HG02938 (cell line): ENCODE results near the gene CXXC5.

Experiments
- ATAC-seq: cut with Tn5 transposase; IDR thresholded peaks from one replicate; pipeline ENCODE4 v1.9.1; 2021; ENCODE audit warnings: mild to moderate bottlenecking, moderate library complexity; ENCODE audit not compliant: unreplicated experiment

Gene CXXC5

DNA sequence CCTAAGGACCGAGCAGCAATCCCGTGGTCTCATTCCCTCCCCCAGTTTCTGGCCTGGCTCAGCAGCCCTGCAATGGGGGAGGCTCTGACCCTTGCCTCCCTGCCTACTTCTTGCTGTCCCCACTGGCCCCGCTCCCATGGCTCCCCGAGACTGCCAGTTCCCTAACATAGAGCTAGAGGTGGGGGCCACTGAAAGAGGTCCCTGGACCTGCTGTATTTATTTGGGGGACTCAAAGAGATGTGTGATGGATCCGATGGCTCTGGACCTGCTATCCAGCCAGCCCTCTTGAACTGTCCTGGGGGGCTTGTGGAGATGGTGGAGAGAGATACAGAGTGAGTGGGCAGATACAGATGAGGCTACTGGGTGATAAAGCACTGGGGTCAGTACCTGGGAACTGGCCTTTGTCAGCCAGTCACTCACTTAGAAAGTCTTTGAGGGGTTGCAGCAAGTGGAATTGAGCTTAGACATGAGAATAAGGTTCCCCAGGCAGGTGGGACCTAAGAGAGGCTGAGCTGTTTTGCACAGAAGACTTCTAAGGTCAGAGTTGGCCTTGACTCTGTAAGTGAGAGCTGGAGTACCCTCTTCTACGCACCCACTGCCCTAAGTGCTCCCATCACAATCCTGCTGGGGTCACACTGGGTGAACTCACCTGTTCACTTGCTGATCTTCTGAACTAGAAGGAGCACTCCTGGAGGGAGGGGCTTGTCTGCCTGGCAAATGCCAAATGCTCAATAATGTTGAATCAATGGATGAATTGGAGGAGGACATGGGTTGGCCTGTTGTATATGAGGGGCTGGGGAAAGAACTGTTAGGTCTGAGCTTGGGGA is 42.9 kb downstream of the CXXC5 start:
- ATAC-seq, result no peak

DNA sequence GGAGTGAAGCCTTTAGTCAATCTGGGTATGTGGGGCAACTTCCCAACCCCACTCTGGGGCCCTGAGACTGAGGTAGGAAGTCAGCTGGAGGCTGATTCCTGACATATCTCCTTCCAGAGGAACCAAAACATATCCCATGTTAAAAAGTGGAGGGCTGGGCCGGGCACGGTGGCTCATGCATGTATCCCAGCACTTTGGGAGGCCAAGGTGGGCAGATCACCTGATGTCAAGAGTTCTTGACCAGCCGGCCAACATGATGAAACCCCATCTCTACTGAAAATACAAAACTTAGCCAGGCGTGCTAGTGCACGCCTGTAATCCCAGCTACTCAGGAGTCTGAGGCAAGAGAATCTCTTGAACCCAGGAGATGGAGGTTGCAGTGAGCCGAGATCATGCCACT is 44.0 kb downstream of the CXXC5 start:
- ATAC-seq, result no peak

DNA sequence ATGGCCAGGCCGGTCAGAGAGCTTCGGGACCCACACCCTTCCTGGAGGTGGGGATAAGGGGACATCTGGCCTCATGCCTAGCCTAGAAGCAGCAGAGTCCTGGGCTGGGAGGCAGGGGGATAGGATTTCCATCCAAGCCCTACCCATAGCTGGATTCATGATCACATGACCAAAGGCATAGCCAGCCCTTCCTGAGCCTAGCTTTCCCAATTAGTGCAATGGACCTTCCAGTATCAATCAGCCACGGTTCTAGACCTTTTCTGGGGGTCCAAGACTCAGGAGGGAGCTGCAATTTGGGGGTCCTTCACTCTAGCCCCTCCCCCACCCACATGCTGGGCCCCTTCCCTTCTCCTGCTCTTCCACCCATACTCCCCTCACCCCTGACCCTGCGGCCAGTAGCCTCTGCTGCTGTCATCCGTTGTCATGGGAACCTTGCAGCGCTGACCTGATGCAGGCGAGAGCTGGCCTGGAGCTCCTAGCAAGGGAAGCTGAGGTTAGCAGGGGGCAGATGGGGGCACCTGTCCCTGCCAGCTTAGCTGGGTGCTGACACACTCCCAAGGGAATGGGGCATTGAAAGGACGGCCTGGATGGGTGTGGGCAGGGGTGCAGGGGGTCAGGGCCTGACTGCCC is 44.6 kb downstream of the CXXC5 start:
- ATAC-seq, result no peak

DNA sequence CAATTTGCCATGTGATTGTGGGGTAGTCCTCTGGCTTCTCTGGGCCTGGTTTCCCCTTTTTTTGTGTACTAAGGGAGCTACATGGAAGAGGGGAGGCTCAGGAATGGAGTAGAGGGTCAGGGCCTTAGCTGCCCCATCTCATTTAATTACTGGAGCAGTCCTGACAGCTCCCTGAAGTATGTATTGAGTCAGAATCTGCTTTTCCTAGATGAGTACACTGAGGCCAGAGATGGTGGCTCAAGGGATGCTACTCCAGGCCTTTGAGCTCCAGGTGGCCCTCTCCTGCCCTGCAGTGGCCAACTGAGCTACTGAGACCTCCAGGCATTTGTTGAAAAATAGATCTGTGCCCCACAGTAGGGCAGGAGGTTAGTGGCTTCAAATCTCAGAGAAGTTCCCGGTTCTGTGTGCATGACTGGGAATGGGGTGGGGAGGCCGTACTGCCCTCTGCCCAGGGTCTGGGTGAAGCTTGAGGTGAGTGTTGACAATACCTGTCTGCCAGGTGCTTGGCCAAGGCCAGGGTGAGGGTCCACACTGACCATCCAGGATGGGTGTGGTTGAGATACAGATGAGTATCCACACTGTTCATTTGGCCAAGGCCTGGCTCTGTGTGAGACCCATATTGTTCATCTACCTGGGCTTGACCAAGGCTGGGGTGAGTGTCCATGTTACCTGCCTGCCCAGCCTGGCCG is 45.7 kb downstream of the CXXC5 start:
- ATAC-seq, result no peak

DNA sequence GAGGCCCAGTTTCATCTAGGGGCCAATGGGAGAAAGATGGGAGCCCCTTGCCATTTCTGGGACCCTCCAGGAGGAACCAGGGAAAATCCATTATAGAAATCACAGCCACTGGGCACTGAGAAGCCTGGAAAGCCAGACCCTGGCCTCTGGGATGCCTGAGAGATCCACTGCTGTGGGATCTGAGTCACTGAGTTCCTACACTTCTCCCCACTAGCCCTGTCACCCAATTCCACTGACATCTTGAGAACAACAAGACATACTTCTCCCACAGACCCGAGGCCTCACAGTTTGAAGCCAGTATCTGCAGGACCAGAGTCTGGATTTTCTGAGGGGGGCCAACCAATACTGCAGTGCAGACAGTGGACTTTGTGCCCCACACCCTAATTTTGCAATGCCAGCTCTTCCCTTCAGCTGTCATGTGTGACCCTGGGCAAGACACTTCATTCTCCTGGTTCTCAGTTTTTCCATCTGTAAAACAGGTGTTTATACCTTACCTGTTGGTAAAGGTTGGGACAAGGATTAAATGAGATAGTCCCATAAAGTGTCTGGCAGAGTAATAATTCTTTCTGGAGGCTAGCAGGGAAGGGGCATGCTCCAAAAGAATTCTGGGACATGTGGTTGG is 46.5 kb downstream of the CXXC5 start:
- ATAC-seq, result no peak

DNA sequence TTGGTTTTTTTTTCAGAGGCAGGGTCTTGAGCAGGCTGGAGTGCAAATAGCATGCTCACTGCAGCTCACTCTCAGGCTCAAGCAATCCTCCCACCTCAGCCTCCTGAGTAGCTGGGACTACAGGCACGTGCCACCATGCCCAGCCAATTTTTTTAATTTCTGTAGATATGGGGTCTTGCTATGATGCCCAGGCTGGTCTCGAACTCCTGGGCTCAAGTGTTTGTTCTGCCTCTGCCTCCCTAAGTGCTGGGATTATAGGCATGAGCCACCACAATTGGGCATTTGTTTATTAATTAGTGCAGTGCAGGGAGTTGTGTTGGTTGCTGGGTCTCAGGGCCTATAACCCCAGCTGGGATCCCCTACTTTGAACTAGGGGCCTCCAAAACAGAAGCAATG is 47.0 kb downstream of the CXXC5 start:
- no peak for ATAC-seq

DNA sequence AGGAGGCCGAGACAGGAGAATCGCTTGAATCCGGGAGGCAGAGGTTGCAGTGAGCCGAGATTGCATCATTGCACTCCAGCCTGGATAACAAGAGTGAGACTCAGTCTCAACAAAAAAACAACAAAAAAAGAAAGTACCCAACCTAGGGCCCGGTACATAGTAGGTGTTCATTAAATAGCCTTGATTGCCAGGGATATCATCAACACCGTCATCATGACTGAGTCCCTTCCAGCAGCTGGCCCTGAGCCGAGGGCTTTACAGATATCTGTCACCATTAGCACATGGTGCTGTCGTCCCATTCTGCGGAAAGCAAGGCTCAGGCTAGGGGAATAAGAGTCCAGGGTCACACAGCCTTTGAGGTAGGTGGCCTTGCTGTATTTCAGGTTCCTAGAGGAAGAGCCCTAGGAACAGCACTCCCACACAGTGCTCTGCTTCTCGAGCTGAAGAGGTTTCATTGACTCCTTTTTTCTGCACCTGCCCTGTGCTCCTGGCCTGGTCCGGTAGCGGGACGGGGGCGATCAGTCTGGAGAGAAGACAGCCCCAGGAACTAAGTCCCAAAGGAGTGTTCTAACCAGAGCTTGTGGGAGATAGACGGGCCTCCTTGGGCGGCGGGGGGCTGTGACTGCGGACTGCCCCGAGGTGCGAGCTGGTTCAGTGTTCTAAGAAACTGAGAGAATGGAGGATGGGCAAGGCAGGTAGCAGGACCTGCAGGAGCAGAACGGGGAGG is 48.2 kb downstream of the CXXC5 start:
- no peak for ATAC-seq

DNA sequence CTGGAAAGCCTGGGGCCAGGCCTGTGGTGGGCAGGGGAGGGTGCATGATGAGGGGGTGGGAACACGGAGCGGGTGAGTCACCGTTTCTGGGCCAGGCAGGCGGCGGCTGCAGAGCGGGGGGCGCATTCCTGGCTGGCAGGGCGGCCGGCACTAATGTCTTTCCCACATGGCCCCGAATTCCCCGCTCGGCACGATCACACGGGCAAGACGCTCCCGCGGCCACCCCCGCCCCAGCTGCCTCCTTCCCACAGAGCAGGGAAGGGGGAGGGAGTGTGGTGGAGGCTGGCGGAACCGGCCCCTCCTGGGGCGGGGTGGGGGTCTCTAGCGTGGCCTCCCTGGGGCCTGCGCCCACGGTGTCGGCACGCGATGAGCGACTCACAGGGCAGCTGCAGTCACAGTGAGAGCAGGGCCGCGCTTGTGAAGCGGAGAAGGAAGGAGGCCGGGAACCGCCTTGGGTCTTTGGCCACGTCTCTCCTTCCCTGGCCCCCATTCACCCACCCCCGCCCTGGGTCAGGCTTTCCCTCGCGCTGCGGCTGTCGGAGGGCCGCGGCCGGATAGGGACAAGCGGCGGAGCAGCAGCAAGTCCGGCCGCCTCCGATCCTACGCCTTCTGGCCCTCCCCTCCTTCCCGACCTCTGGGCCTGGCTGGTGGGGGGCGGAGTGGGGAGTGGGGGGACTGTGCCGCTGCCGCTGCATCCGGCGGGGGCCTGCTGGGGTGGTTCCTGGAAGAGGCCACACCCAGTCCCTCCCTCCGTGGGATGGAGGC is 48.9 kb downstream of the CXXC5 start:
- no peak for ATAC-seq

DNA sequence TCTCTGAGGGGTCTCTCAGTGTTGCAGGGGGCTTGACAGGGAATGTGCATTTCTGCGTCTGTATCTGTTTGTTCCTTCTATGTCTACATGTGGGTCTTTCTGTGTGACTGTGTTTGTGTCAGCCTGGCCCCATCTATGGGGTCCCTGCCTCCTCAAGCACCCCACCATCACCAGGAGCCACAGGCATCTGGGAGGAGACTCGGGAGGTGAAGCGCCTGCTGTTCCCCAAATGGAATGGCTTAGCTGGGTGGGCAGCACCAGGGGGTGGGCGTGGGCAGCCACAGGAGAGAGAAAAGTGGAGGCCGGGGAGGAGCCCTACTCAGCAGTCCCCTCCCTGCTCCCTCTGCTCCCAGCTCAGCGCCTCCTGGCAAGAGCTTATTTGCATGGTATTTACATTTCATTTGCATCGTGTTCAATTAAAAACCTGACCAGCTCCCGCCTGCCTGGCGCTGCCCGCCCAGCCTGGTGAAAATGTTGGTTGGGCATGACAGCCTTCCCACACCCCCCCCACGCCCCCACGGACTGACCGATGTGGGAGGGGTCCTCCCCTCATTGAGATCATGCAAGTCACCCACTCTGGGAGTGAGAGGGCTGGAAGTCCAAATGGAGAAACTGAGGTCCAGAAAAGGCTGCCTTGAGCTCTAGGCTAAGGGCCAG is 50.5 kb downstream of the CXXC5 start:
- no peak for ATAC-seq

DNA sequence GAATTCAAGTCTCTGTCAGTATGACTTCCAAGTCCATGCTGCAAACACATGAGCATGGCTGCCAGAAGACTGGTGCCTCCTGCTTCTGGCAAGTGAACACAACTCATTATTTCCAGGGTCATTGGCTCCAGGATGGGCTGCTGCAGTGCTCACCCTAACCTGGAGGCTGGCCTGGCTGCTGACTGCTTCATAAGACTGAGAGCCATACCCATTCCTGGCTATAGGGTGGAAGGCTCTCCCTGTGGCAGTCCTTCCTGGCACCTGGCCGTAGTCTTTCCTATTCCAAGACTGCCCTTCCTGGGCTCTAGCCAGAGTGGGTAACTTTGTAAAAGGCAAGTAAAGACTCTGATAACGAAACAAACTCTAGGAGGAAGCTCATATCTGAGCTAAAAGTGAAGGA is 51.2 kb downstream of the CXXC5 start:
- ATAC-seq, result no peak

DNA sequence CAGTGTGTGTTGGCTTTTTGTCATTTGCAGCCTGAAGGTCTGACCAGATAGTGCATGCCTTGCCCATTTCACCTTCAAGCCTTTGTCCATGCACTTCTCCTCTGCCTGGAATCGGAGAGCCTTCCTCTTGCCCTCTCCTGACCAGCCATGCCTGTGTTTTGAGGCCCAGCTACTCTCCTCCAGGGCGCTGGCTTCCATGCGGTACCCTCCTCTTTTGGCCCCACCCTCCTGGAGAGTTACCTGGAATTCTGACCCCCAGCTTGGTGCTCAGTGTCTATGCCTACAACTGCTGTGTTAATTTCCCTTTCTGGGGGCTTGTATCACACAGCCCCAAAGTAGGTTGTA is 52.5 kb downstream of the CXXC5 start:
- no peak for ATAC-seq

DNA sequence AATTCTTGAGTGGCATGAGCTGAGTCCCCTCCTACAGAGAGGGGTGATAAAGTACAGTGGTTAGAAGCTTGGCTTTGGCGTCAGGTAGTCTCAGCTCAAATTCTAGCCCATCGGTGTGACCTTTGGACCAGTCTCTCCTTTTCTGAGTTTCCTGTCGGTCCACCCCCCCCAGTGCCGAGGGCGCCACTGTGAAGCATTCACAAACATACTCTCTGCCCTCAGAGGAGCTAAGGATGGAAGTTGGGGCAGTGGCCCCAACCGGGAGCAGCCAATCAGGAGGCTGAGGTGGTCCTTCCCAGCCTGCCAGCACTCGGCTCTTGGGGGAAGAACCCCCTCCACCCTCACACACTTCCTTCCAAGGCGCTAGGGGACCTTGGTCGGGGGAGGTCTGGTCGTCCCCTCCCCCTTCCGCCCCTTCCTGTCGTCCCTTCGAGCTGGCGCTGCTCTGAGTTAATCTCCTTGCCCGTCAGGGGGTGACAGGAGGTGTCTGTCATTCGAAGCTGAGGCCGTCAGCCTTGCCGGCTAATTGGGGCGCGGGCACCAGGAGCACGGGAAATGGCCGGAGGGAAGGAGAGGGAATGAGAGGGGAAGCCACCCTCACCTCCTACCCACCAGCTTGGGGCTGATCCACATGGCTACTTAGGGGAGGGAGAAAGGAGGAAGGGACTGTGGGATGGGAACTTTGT is 53.0 kb downstream of the CXXC5 start:
- no peak for ATAC-seq

DNA sequence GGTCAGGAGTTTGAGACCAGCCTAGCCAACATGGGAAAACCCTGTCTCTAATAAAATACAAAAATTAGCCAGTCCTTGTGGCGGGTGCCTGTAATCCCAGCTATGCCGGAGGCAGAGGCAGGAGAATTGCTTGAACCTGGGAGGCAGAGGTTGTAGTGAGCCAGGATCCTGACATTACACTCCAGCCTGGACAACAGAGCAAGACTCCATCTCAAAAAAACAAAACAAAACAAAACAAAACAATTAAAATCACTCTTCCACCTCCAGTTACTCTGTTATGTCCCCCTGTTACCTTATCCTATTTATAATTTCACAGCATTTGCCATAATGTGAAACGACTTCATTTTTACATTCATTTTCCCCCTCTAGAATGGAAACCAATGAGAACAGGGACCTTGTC is 54.4 kb downstream of the CXXC5 start:
- no peak for ATAC-seq

DNA sequence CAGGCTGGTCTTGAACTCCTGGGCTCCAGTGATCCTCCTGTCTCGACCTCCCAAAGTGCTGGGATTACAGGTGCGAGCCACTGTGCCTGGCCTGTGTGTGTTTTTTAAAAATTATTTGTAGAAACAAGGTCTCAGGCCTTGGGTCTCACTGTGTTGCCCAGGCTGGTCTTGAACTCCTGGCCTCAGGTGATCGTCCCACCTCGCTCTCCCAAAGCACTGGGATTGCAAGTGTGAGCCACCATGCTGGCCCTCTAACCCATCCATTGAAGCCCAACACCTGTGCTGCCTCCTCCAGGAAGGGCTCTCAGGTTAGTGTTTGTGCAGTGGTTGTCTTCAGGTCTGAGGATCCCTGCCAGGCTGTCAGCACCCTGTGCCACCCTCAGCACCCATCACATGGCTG is 56.6 kb downstream of the CXXC5 start:
- no peak for ATAC-seq

DNA sequence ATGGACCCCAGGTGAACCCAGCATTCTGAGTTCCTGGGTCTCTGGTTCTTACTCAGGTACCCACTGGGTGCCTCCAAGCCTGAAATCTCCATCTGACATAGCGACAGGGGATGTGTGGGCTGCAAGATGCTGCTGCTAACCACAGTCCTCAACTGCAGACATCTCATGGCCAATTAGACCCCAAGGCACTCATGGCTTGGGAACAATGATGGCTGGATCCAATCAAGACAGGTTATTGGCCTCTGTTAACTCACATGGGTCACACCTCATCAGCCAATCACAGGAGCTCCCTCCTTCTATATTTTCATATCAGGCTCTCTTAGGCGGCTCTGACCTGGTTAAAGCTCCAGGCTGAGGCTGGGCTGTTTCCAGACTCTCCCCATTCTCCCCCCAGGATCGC is 57.0 kb downstream of the CXXC5 start:
- no peak for ATAC-seq

DNA sequence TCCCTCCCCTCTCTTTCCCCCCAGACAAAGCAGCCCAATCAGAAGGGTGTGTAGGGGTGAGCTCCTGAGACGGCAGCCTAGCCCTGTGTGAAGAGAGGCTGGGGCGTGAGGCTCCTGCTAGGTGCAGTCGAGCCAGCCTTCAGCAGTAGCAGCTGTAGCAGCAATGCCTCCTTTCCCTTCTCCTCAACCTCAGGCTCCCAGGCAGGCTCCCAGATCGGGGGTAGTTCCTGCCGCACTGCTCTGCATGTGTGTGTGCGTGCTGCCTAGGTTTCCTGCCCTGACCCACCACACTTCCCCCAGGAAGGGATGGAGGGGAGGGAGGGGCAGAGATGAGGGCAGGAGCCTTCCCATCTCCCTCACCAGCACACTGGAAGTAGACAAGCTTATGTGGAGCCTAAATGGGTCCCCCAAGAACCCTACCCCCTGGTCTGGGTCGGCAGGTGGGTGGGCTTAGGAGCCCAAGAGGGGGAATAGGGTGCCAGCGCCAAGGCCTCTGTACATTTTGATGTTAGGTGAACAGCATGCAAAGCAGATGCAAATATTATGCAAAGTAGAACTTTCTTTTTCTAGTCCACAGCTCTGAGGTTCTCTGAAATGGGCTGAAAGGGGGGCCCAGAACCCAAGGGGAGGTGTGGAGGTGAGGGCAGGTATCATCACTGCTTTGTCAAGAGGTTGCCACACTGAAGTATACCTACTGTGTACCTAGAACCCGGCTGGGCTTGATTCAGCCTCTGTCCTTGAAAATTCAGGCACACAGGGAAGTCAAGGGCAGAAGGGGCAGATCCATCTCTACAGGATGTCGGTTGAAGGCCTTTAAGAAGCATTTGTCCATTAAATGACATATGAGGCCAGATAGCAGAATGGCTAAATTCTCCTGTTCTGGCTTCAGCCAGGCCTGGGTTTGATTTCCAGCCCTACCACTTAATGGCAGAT is 57.8 kb downstream of the CXXC5 start:
- ATAC-seq, result no peak

DNA sequence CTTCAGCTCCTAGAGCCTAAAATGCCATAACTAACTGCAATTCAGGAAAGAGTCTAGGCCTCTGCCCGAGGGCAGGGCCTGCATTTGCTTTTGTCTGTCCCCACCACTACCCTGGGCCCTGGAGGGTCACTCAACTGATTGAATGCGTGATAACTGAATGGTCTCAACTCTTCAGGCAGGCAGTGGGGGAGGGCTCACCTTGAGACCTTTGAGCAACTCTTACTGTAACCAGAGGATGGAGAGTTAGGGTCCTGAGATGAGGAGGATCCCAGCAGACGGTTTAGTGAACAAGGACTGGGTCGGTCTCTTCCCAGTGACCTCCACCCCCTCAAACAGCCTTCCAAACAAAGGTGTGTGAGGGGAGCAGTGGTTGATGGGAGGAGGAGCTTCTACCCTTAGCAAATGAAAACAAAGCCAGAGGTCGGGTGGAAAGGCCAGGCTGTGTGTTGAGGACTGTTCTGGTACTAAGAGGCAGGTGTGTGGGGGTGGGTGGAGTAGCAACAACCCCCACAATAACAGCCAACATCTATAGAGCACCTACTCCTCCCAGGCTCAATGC is 59.4 kb downstream of the CXXC5 start:
- no peak for ATAC-seq

DNA sequence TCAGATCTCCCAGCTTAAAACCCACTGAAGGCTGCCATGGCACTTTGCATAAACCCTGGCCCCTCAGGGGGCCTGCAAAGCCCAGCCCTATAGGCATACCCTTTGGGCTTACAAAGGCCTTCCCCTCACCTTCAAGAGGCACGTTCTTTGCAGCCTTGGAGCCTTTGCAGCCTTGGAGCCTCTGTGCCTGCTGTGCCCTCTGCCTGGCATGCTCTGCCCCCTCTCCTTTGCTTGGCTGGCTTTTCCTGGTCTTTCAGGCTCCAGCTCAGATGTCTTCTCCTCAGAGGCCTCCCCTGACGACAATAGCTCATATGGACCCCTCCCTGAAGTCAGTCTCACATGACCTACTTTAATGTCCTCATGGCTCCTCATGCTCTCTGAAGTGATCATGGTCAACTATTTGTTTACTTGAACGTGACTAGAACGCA is 60.3 kb downstream of the CXXC5 start:
- no peak for ATAC-seq
